ENCODE results near the gene HECTD4. TPM values are rescaled to one million over a fixed set of nuclear protein-coding genes. Genes with fewer than 3 reads are reported as not detected.

The HECTD4 gene
- total RNA-seq, 2 donors from 2014 or later = 46.6 to 48.2 TPM

DNA sequence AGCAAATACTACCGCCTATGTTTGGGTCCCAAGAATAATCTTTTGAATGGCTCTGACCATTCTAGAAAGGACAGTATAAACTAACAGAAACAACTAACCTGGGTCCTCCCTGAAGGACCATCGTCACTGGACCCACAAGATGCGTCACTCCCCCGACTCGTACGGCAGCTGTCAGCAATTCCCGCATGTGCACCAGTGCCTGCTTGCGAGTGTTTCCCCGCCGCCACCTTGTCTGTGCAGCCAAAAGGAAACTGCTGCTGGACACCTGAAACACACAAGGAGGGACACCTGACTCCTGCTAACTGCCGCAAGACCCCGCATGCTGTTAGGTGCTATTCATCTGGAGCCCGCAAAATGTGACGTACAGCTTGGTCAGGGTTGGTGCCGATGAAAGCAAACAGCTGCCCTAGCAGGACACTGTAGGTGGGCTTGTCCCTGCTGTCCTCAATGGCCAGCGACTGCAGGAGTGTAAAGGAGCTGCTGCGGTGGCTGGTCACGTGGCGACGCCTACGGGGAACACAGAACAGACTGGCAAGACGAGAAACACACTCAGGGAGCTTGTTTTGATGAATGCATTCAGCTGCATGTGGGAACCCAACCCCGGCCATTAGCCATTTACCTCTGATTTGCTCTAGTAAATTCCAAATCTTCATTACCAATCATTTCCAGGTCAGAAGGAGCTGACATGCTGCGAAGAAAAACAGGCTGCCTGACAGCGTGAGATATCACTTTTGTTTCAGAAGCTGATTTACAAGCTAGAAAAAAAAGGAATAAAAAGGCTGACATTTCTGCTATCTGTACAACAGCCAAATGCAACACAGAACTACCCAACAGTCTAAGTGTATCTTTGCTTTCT, 138.7 kb downstream of the HECTD4 start:
- 92 to 95% methylated on average over 23 to 25 of the region's 25 CpGs for WGBS, 2 experiments (ENCODE audit: insufficient coverage in 1 of 2, insufficient read length in 1 of 2)
- no peak for DNase-seq
- no peaks in the 10 kb centered on the region for H3K9me3 ChIP-seq (ENCODE audit: control insufficient read depth, low read length)
- H3K27ac Mint-ChIP-seq = no peak overlapping the region
- no peak overlapping the region for H3K4me3 ChIP-seq (ENCODE audit: low read length)
- no peak overlapping the region for H3K4me3 Mint-ChIP-seq
- H3K36me3 Mint-ChIP-seq (ENCODE audit: low read depth) = peaks cover 48% of the 10 kb centered on the region
- H3K36me3 ChIP-seq (ENCODE audit: control insufficient read depth, insufficient read depth, low read length) = peaks cover 65% of the 10 kb centered on the region
- no peaks in the 10 kb centered on the region for H3K9me3 Mint-ChIP-seq
- H3K4me1 ChIP-seq (ENCODE audit: control insufficient read depth, insufficient read depth, low read length) = no peaks in the 10 kb centered on the region
- H3K27me3 Mint-ChIP-seq (ENCODE audit: insufficient read depth) = no peaks in the 10 kb centered on the region
- TF ChIP-seq, protein P1, sequence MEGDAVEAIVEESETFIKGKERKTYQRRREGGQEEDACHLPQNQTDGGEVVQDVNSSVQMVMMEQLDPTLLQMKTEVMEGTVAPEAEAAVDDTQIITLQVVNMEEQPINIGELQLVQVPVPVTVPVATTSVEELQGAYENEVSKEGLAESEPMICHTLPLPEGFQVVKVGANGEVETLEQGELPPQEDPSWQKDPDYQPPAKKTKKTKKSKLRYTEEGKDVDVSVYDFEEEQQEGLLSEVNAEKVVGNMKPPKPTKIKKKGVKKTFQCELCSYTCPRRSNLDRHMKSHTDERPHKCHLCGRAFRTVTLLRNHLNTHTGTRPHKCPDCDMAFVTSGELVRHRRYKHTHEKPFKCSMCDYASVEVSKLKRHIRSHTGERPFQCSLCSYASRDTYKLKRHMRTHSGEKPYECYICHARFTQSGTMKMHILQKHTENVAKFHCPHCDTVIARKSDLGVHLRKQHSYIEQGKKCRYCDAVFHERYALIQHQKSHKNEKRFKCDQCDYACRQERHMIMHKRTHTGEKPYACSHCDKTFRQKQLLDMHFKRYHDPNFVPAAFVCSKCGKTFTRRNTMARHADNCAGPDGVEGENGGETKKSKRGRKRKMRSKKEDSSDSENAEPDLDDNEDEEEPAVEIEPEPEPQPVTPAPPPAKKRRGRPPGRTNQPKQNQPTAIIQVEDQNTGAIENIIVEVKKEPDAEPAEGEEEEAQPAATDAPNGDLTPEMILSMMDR (conservative IDR thresholded peaks at IDR 0.05) = no peak
- no peaks in the 10 kb centered on the region for H3K4me1 Mint-ChIP-seq
- H3K27ac ChIP-seq (ENCODE audit: low read depth, low read length) = no peak overlapping the region
- no peaks in the 10 kb centered on the region for H3K27me3 ChIP-seq (ENCODE audit: control insufficient read depth, insufficient read depth, low read length, poor library complexity, severe bottlenecking)
- H3K9ac ChIP-seq (ENCODE audit: extremely low read depth, low read length, poor library complexity, severe bottlenecking) = no peak overlapping the region

DNA sequence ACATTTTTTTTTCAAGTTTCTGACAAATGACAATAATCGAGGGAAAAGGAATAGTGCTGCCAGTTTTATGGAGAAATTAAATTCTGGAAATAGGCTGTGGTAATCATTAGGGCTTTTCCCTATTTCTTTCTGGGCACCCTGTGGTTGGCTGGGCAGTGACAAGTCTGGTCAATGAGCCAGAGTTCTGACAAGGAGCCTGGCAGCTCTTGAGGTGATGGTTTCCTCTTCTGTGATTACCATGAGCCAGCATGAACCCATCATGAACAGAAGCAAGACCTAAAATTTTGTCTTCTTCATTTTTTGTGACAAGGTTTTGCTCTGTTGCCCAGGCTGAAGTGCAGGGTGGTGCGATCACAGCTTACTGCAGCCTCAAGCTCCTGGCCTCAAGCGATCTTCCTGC, 141.1 kb downstream of the HECTD4 start:
- no peak for DNase-seq
- no peaks in the 10 kb centered on the region for H3K4me1 Mint-ChIP-seq
- 95% methylated on average over 3 of the region's 3 CpGs for WGBS, 2 experiments (ENCODE audit: insufficient coverage in 1 of 2, insufficient read length in 1 of 2)
- TF ChIP-seq, protein P1 (conservative IDR thresholded peaks at IDR 0.05) = no peak
- H3K4me1 ChIP-seq (ENCODE audit: control insufficient read depth, insufficient read depth, low read length) = no peaks in the 10 kb centered on the region
- no peak overlapping the region for H3K4me3 Mint-ChIP-seq
- peaks cover 66% of the 10 kb centered on the region for H3K36me3 ChIP-seq (ENCODE audit: control insufficient read depth, insufficient read depth, low read length)
- no peak overlapping the region for H3K27ac Mint-ChIP-seq
- H3K36me3 Mint-ChIP-seq (ENCODE audit: low read depth) = peaks cover 63% of the 10 kb centered on the region
- no peaks in the 10 kb centered on the region for H3K27me3 ChIP-seq (ENCODE audit: control insufficient read depth, insufficient read depth, low read length, poor library complexity, severe bottlenecking)
- no peak overlapping the region for H3K27ac ChIP-seq (ENCODE audit: low read depth, low read length)
- no peak overlapping the region for H3K9ac ChIP-seq (ENCODE audit: extremely low read depth, low read length, poor library complexity, severe bottlenecking)
- no peak overlapping the region for H3K4me3 ChIP-seq (ENCODE audit: low read length)
- no peaks in the 10 kb centered on the region for H3K9me3 ChIP-seq (ENCODE audit: control insufficient read depth, low read length)
- H3K27me3 Mint-ChIP-seq (ENCODE audit: insufficient read depth) = no peaks in the 10 kb centered on the region
- no peaks in the 10 kb centered on the region for H3K9me3 Mint-ChIP-seq

DNA sequence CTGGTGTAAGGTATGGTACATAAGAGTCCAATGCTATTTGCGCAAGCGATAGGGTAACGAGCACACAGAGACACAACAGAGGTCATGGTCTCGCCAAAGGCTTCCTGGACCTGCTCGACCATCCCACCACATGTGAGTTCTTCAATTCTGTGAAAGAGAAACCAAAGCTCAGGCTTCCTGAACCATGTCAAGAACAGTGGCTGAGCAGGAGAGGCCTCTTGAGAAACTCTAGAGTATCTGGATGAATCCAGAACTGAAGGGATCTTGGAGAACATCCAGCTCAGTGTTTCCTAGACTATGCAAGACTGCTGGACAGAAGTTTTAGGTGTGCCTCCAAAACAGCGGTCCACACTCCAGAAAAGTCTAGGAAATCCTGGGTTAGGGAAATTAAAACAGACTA, 142.3 kb downstream of the HECTD4 start:
- H3K4me3 ChIP-seq (ENCODE audit: low read length) = no peak overlapping the region
- DNase-seq = no peak
- no peaks in the 10 kb centered on the region for H3K4me1 Mint-ChIP-seq
- WGBS, 2 experiments (ENCODE audit: insufficient coverage in 1 of 2, insufficient read length in 1 of 2) = 95 to 96% methylated on average over 6 of the region's 6 CpGs
- TF ChIP-seq, protein P1 (conservative IDR thresholded peaks at IDR 0.05) = no peak
- no peaks in the 10 kb centered on the region for H3K27me3 ChIP-seq (ENCODE audit: control insufficient read depth, insufficient read depth, low read length, poor library complexity, severe bottlenecking)
- H3K27me3 Mint-ChIP-seq (ENCODE audit: insufficient read depth) = no peaks in the 10 kb centered on the region
- H3K4me1 ChIP-seq (ENCODE audit: control insufficient read depth, insufficient read depth, low read length) = no peaks in the 10 kb centered on the region
- no peak overlapping the region for H3K4me3 Mint-ChIP-seq
- H3K9ac ChIP-seq (ENCODE audit: extremely low read depth, low read length, poor library complexity, severe bottlenecking) = no peak overlapping the region
- H3K27ac ChIP-seq (ENCODE audit: low read depth, low read length) = no peak overlapping the region
- no peaks in the 10 kb centered on the region for H3K9me3 Mint-ChIP-seq
- peaks cover 70% of the 10 kb centered on the region for H3K36me3 Mint-ChIP-seq (ENCODE audit: low read depth)
- no peaks in the 10 kb centered on the region for H3K9me3 ChIP-seq (ENCODE audit: control insufficient read depth, low read length)
- no peak overlapping the region for H3K27ac Mint-ChIP-seq
- H3K36me3 ChIP-seq (ENCODE audit: control insufficient read depth, insufficient read depth, low read length) = peaks cover 72% of the 10 kb centered on the region

All from endodermal cell (in vitro differentiated cells).